Vagina (tissue), 2 donors: ENCODE measurements around the gene SIPA1L3.

Experiments
- POLR2A ChIP-seq, 2 donors: fragments of 450-650 bp; IDR thresholded peaks; one replicate each; pipeline ENCODE4 v1.6.1; 2017; ENCODE audit warnings: antibody characterized with exemption in 2 of 2, mild to moderate bottlenecking in 2 of 2, moderate library complexity in 2 of 2
- POLR2AphosphoS5 ChIP-seq, 2 donors: sonication (generic); formaldehyde crosslinking; IDR thresholded peaks; one replicate each; pipeline ENCODE4 v1.9.0; 2017; ENCODE audit warnings: antibody characterized with exemption in 2 of 2, mild to moderate bottlenecking in 2 of 2, low read depth in 1 of 2; ENCODE audit not compliant: insufficient read depth in 1 of 2
- TF ChIP-seq, protein P1 (sequence below), 3 experiments: fragments of 450-650 bp in 2 of 3; fragments of 200-600 bp in 1 of 3; sonication (generic) in 1 of 3; IDR thresholded peaks; one replicate each; pipeline ENCODE4 v1.5.1; 2017 to 2019; ENCODE audit warnings: antibody characterized with exemption in 3 of 3, mild to moderate bottlenecking in 2 of 3, moderate library complexity in 2 of 3

DNA sequence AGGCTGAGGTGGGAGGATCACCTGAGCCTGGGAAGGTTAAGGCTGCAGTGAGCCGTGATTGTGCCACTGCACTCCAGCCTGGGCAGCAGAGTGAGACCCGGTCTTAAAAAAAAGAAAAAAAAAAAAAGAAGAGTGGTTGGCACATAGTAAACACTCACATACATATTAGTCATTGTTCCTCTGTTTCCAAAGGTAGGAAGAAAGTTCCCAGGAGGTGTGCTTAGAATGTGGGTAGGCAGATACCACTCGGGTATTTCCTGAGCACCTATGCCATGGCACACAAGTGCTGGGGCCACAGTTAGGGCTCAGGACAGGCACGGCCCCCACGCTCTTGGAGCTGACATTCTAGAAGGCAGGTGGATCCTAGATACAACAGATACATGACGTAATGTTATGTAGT, 41.4 kb downstream of the SIPA1L3 start:
- TF ChIP-seq POLR2A (IDR thresholded peaks at IDR 0.05) (no peak), POLR2AphosphoS5 (IDR thresholded peaks at IDR 0.05; ENCODE audit: insufficient read depth in 1 of 2, low read depth in 1 of 2) (no peak)
- TF ChIP-seq, protein P1, sequence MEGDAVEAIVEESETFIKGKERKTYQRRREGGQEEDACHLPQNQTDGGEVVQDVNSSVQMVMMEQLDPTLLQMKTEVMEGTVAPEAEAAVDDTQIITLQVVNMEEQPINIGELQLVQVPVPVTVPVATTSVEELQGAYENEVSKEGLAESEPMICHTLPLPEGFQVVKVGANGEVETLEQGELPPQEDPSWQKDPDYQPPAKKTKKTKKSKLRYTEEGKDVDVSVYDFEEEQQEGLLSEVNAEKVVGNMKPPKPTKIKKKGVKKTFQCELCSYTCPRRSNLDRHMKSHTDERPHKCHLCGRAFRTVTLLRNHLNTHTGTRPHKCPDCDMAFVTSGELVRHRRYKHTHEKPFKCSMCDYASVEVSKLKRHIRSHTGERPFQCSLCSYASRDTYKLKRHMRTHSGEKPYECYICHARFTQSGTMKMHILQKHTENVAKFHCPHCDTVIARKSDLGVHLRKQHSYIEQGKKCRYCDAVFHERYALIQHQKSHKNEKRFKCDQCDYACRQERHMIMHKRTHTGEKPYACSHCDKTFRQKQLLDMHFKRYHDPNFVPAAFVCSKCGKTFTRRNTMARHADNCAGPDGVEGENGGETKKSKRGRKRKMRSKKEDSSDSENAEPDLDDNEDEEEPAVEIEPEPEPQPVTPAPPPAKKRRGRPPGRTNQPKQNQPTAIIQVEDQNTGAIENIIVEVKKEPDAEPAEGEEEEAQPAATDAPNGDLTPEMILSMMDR (IDR thresholded peaks at IDR 0.05) = no peak
